Measurements from ENCODE around the gene TELO2. TPM values are rescaled to one million over a fixed set of nuclear protein-coding genes. Genes with fewer than 3 reads are reported as not detected.

Gene TELO2
- total and polyA plus RNA-seq, 10 donors, result 28.5 to 110 (median 57.8) TPM

DNA sequence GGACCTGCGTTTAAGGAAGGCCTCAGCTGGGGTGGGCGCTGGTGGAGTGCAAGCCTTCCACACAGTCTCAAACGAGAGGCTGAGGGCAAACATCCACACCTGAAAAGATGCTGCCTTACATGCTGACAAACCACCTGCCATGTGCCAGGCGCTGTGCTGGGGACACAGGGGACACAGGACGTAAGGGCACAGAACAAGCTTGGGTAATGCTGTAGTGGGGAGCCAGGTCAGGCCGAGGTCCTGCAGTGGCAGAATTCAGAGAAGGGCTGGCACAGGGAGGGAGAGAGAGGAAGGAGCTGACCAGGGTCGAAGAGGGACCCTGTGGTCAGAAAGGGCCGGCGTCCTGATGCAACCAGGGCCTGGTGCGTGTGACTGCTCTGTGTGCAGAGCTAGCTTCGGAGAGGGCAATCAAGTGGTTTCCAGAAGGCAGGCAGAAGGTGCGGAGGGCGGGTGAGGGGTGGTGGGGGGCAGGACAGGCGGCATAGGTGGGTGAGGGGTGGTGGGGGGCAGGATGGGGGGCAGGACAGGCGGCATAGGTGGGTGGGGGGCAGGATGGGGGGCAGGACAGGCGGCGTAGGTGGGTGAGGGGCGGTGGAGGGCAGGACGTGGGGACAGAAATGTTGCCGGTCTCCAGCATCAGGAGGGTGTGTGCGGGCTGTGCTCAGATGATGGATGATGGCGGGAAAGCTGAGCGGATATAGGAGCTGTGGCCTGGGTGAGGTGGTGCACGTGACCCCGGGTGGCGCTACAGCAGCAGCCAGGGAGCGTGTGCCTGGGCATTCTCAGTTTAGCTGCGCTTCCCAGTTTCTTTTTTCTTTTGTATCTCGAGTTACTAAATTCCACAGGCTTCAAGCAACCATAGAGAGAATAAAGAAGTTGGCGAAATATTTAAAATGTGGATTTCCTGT lies 18.8 kb downstream of the TELO2 start:
- peaks cover 0 to 21% (median 17%) of the 10 kb centered on the region in 8 donors for H3K9me3 ChIP-seq
- intact Hi-C loops (cut with DNase I; ENCODE audit: low total_unique reads), result no loop called here
- no peak overlapping the region for H3K4me3 ChIP-seq
- WGBS, 5 donors, result 69 to 83% (median 78%) methylated on average over 25 to 30 of the region's 30 CpGs
- peaks cover 0 to 48% (median 15%) of the 10 kb centered on the region in 6 donors for H3K4me1 ChIP-seq
- H3K27ac ChIP-seq, result peak overlapping the region in 4 of 8 donors; percentile 41 to 73 (median 50)
- TF ChIP-seq POLR2AphosphoS5 (IDR thresholded peaks at IDR 0.05), result no peak
- no peak for TF ChIP-seq POLR2A (IDR thresholded peaks at IDR 0.05)
- TF ChIP-seq, protein P1, sequence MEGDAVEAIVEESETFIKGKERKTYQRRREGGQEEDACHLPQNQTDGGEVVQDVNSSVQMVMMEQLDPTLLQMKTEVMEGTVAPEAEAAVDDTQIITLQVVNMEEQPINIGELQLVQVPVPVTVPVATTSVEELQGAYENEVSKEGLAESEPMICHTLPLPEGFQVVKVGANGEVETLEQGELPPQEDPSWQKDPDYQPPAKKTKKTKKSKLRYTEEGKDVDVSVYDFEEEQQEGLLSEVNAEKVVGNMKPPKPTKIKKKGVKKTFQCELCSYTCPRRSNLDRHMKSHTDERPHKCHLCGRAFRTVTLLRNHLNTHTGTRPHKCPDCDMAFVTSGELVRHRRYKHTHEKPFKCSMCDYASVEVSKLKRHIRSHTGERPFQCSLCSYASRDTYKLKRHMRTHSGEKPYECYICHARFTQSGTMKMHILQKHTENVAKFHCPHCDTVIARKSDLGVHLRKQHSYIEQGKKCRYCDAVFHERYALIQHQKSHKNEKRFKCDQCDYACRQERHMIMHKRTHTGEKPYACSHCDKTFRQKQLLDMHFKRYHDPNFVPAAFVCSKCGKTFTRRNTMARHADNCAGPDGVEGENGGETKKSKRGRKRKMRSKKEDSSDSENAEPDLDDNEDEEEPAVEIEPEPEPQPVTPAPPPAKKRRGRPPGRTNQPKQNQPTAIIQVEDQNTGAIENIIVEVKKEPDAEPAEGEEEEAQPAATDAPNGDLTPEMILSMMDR (IDR thresholded peaks at IDR 0.05 in 8 of 11, conservative IDR thresholded peaks at IDR 0.05 in 3 of 11), result no peak
- H3K27me3 ChIP-seq (replicated peaks in 1 of 7), result no peaks in the 10 kb centered on the region
- DNase-seq, result no peak
- H3K36me3 ChIP-seq, result peaks cover 0 to 47% (median 22%) of the 10 kb centered on the region in 6 donors

DNA sequence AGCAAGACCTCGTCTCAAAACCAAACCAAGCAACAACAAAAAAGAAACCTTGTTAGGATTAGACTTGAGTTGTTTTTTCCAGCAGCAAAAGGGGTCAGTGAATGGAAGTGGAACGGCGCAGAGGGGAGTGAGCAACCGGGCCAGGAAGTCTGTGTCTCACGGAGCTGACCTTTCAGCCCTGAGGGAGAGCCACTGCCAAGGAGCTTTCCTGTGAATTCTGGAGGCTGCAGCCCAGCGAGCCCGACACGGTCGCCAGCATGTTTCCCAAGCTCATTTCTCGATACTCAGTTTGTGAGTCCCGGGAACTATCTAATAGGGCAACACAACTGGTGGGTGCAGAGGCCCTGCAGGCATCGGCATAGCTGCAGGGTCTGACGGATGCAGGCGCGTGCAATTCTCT lies 19.6 kb downstream of the TELO2 start:
- intact Hi-C loops (cut with DNase I; ENCODE audit: low total_unique reads), result no loop called here
- DNase-seq, result no peak
- TF ChIP-seq POLR2AphosphoS5 (IDR thresholded peaks at IDR 0.05) (peak in 2 of 3 donors; percentile 37 to 59), POLR2A (IDR thresholded peaks at IDR 0.05) (no peak)
- H3K4me3 ChIP-seq, result no peak overlapping the region
- 75 to 87% (median 81%) methylated on average over 15 of the region's 15 CpGs for WGBS, 5 donors
- peaks cover 0 to 39% (median 17%) of the 10 kb centered on the region in 6 donors for H3K36me3 ChIP-seq
- H3K4me1 ChIP-seq, result peaks cover 0 to 48% (median 15%) of the 10 kb centered on the region in 6 donors
- peaks cover 0 to 21% (median 17%) of the 10 kb centered on the region in 8 donors for H3K9me3 ChIP-seq
- no peaks in the 10 kb centered on the region for H3K27me3 ChIP-seq (replicated peaks in 1 of 7)
- H3K27ac ChIP-seq, result peak overlapping the region in 4 of 8 donors; percentile 41 to 73 (median 50)

DNA sequence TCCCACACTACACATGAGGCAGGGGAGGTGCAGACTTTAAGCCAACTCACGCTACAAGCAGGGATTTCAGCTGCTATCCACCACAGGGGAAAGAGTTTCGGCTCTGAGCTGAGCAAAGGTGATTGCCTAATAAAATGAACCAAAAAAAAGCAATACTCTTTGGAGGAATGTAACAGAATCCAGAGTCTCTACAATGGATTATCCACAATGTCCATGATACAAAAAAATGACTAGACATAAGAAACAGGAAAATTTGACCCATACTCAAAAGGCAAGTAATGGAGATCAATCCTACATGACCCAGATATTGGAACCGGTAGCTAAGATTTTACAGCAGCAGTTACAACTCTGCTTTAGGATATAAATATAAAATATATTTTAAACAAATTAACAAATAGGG lies 21.3 kb downstream of the TELO2 start:
- H3K36me3 ChIP-seq, result peaks cover 0 to 37% (median 9%) of the 10 kb centered on the region in 6 donors
- TF ChIP-seq, protein P1 (IDR thresholded peaks at IDR 0.05 in 8 of 11, conservative IDR thresholded peaks at IDR 0.05 in 3 of 11), result no peak
- DNase-seq, result no peak
- H3K27ac ChIP-seq, result no peak overlapping the region
- no peak overlapping the region for H3K4me3 ChIP-seq
- peaks cover 0 to 39% (median 11%) of the 10 kb centered on the region in 6 donors for H3K4me1 ChIP-seq
- intact Hi-C loops (cut with DNase I; ENCODE audit: low total_unique reads), result no loop called here
- no peaks in the 10 kb centered on the region for H3K27me3 ChIP-seq (replicated peaks in 1 of 7)
- peaks cover 0 to 21% (median 17%) of the 10 kb centered on the region in 8 donors for H3K9me3 ChIP-seq
- whole genome bisulfite sequencing, 5 donors, result 65 to 100% (median 97%) methylated on average over 3 of the region's 3 CpGs

DNA sequence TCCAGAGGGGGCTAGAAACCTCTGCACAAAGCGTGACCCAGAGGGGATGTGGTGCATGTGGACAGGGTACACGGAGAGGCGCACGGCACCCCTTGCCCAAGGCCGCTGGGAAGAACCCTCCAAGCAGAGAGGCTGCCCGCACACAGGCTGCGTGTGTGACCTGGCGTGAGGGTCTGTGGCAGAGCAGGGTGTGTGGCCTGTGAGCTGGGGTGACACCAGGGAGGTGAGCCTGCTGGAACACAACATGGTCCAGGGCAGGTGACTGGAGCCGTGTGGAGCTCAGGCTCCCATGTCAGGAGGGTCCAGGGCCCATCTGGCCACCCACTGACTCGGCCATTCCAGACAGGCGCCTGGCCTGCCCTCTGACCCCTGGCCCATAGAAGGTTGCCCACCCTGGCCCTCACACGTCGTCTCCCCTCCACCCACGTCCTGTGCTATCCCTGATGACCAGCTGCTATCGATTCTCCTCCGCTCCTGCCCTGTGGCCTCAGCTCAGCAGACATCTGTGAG lies 25.5 kb downstream of the TELO2 start:
- 91 to 95% (median 93%) methylated on average over 15 to 16 of the region's 16 CpGs for WGBS, 5 donors
- no peaks in the 10 kb centered on the region for H3K27me3 ChIP-seq (replicated peaks in 1 of 7)
- no peak overlapping the region for H3K27ac ChIP-seq
- DNase-seq, result no peak
- intact Hi-C loops (cut with DNase I; ENCODE audit: low total_unique reads), result no loop called here
- H3K36me3 ChIP-seq, result peaks cover 0 to 36% (median 8%) of the 10 kb centered on the region in 6 donors
- H3K4me3 ChIP-seq, result no peak overlapping the region
- no peak for TF ChIP-seq POLR2AphosphoS5 (IDR thresholded peaks at IDR 0.05)
- TF ChIP-seq, protein P1 (IDR thresholded peaks at IDR 0.05 in 8 of 11, conservative IDR thresholded peaks at IDR 0.05 in 3 of 11), result no peak
- TF ChIP-seq POLR2A (IDR thresholded peaks at IDR 0.05), result no peak
- no peaks in the 10 kb centered on the region for H3K4me1 ChIP-seq
- H3K9me3 ChIP-seq, result peaks cover 0 to 19% (median 16%) of the 10 kb centered on the region in 8 donors
